Measurements from ENCODE around the gene PIK3C2G.

PIK3C2G gene

GRCh38 chr12:18411453-18411852 lies 150.1 kb downstream of the PIK3C2G start:
- H4K20me1 ChIP-seq (ENCODE audit: insufficient read depth, low read length, poor library complexity, severe bottlenecking) = no peaks in the 10 kb centered on the region
- no peaks in the 10 kb centered on the region for H3K27me3 ChIP-seq (ENCODE audit: insufficient read depth, low read length, poor library complexity, severe bottlenecking)
- no peaks in the 10 kb centered on the region for H3K9me2 ChIP-seq (replicated peaks; ENCODE audit: low read depth, low read length)
- no peak overlapping the region for H2AFZ ChIP-seq (ENCODE audit: low read length)
- no peaks in the 10 kb centered on the region for H3F3A ChIP-seq (ENCODE audit: low read depth)
- no peak for TF ChIP-seq EZH2phosphoT487 (IDR thresholded peaks at IDR 0.05; ENCODE audit: borderline replicate concordance)
- no peak for TF ChIP-seq CTCF (conservative IDR thresholded peaks at IDR 0.05; ENCODE audit: low read length)
- H3K79me2 ChIP-seq (ENCODE audit: insufficient read depth, low read length) = no peaks in the 10 kb centered on the region
- H3K4me1 ChIP-seq (ENCODE audit: insufficient read depth, low read length, poor library complexity, severe bottlenecking) = no peaks in the 10 kb centered on the region
- H3K36me3 ChIP-seq (ENCODE audit: insufficient read depth, low read length) = no peaks in the 10 kb centered on the region
- H3K4me2 ChIP-seq (ENCODE audit: low read depth, low read length, poor library complexity, severe bottlenecking) = no peak overlapping the region
- H3K9me3 ChIP-seq (ENCODE audit: insufficient read depth, low read depth, low read length) = no peaks in the 10 kb centered on the region
- H3K4me3 ChIP-seq (ENCODE audit: low read length, poor library complexity, severe bottlenecking) = no peak overlapping the region
- H3K9ac ChIP-seq (ENCODE audit: low read depth, low read length, poor library complexity, severe bottlenecking) = no peak overlapping the region

DNA sequence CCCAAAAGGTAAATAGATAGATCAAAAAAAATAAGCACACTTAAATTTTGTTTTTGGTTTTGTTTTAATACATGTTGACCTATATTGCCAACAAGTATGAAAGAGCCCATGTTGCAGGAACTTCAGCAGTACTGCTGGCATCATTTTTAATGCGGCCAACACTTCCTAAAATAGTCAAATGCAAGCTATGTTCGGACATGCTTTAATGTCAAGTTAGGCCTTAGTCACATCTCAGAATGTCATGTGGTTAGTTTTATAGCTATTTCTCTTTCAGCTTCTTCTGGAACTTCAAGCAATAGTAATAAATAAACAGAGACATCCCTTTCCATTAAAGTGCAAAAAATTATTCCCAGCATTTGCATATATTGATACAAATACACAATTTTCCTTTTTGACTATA lies 153.4 kb downstream of the PIK3C2G start:
- Histone ChIP-seq H3K79me2 (ENCODE audit: insufficient read depth, low read length) (no peaks in the 10 kb centered on the region), H3K9me3 (ENCODE audit: insufficient read depth, low read depth, low read length) (no peaks in the 10 kb centered on the region), H4K20me1 (ENCODE audit: insufficient read depth, low read length, poor library complexity, severe bottlenecking) (no peaks in the 10 kb centered on the region), H3F3A (ENCODE audit: low read depth) (no peaks in the 10 kb centered on the region), H3K36me3 (ENCODE audit: insufficient read depth, low read length) (no peaks in the 10 kb centered on the region), H3K4me3 (ENCODE audit: low read length, poor library complexity, severe bottlenecking) (no peak overlapping the region), H3K27me3 (ENCODE audit: insufficient read depth, low read length, poor library complexity, severe bottlenecking) (no peaks in the 10 kb centered on the region), H3K4me2 (ENCODE audit: low read depth, low read length, poor library complexity, severe bottlenecking) (no peak overlapping the region), H3K4me1 (ENCODE audit: insufficient read depth, low read length, poor library complexity, severe bottlenecking) (no peaks in the 10 kb centered on the region), H3K9ac (ENCODE audit: low read depth, low read length, poor library complexity, severe bottlenecking) (no peak overlapping the region), H3K9me2 (replicated peaks; ENCODE audit: low read depth, low read length) (no peaks in the 10 kb centered on the region), H2AFZ (ENCODE audit: low read length) (no peak overlapping the region)
- TF ChIP-seq EZH2phosphoT487 (IDR thresholded peaks at IDR 0.05; ENCODE audit: borderline replicate concordance) = no peak
- TF ChIP-seq CTCF (conservative IDR thresholded peaks at IDR 0.05; ENCODE audit: low read length) = no peak

GRCh38 chr12:18415227-18415626 lies 153.9 kb downstream of the PIK3C2G start:
- Histone ChIP-seq H4K20me1 (ENCODE audit: insufficient read depth, low read length, poor library complexity, severe bottlenecking) (no peaks in the 10 kb centered on the region), H2AFZ (ENCODE audit: low read length) (no peak overlapping the region)

More at GRCh38 chr12:18415227-18415626, 153.9 kb downstream of the PIK3C2G start:
- TF ChIP-seq CTCF (conservative IDR thresholded peaks at IDR 0.05; ENCODE audit: low read length) (no peak), EZH2phosphoT487 (IDR thresholded peaks at IDR 0.05; ENCODE audit: borderline replicate concordance) (no peak)
- Histone ChIP-seq H3K4me3 (ENCODE audit: low read length, poor library complexity, severe bottlenecking) (no peak overlapping the region), H3K4me2 (ENCODE audit: low read depth, low read length, poor library complexity, severe bottlenecking) (no peak overlapping the region), H3K9me2 (replicated peaks; ENCODE audit: low read depth, low read length) (no peaks in the 10 kb centered on the region), H3K36me3 (ENCODE audit: insufficient read depth, low read length) (no peaks in the 10 kb centered on the region), H3K9ac (ENCODE audit: low read depth, low read length, poor library complexity, severe bottlenecking) (no peak overlapping the region), H3K79me2 (ENCODE audit: insufficient read depth, low read length) (no peaks in the 10 kb centered on the region), H3K27me3 (ENCODE audit: insufficient read depth, low read length, poor library complexity, severe bottlenecking) (no peaks in the 10 kb centered on the region), H3K4me1 (ENCODE audit: insufficient read depth, low read length, poor library complexity, severe bottlenecking) (no peaks in the 10 kb centered on the region), H3K9me3 (ENCODE audit: insufficient read depth, low read depth, low read length) (no peaks in the 10 kb centered on the region), H3F3A (ENCODE audit: low read depth) (no peaks in the 10 kb centered on the region)

All from Loucy (cell line).